NCI-H1694 (cell line): Measurements from ENCODE around the gene RAB3B.
"Not testable (repeated sequence)": the region's sequence is repeated elsewhere in the genome, so short reads cannot be mapped to it uniquely, and the experiment has no call there.

Experiments used
- DNase-seq: peaks from one replicate; lab custom pipeline; 2025; lab: John Stamatoyannopoulos, UW

The RAB3B gene

GRCh38 chr1:51990478-51990965, at the start of gene RAB3B:
Gene RAB3B, minus strand, starts transcription at chr1:51990700. Its CDS starts 13,583 bp downstream, at chr1:51977117.
- DNase-seq: no peak

GRCh38 chr1:52037909-52038308, 47.4 kb upstream of the RAB3B start:
- no peak for DNase-seq

- peak; percentile 13 for DNase-seq
Observed at GRCh38 chr1:52037402-52037814, 46.9 kb upstream of the RAB3B start.

GRCh38 chr1:52034050-52034384, 43.5 kb upstream of the RAB3B start:
- no peak for DNase-seq

GRCh38 chr1:52033190-52034049, 42.9 kb upstream of the RAB3B start, which contains the start of gene KTI12:
Gene KTI12, minus strand, starts transcription at chr1:52033810. Its CDS starts 49 bp downstream, at chr1:52033761.
- peak; percentile 87 for DNase-seq

GRCh38 chr1:52032785-52033131, 42.3 kb upstream of the RAB3B start:
- DNase-seq: no peak

- no peak for DNase-seq
Observed at GRCh38 chr1:52032124-52032784, 41.8 kb upstream of the RAB3B start.

- not testable (repeated sequence) for DNase-seq
Observed at GRCh38 chr1:52028839-52029238, 38.3 kb upstream of the RAB3B start.

GRCh38 chr1:52028328-52028727, 37.8 kb upstream of the RAB3B start:
- no peak for DNase-seq

- DNase-seq: no peak
Observed at GRCh38 chr1:52026278-52026677, 35.8 kb upstream of the RAB3B start.

- no peak for DNase-seq
Observed at GRCh38 chr1:52022133-52022532, 31.6 kb upstream of the RAB3B start.

- no peak for DNase-seq
Observed at GRCh38 chr1:52008071-52008809, 17.7 kb upstream of the RAB3B start.

GRCh38 chr1:52007215-52008002, 16.9 kb upstream of the RAB3B start:
- DNase-seq: no peak

- DNase-seq: not testable (repeated sequence)
Observed at GRCh38 chr1:52006081-52006553, 15.6 kb upstream of the RAB3B start.

- not testable (repeated sequence) for DNase-seq
Observed at GRCh38 chr1:52005548-52005947, 15.0 kb upstream of the RAB3B start.

GRCh38 chr1:52003877-52004276, 13.4 kb upstream of the RAB3B start:
- DNase-seq: no peak

- peak; percentile 96 for DNase-seq
Observed at GRCh38 chr1:52002038-52002917, 11.8 kb upstream of the RAB3B start.

GRCh38 chr1:51998701-51999100, 8.2 kb upstream of the RAB3B start:
- no peak for DNase-seq

- no peak for DNase-seq
Observed at GRCh38 chr1:51997974-51998382, 7.5 kb upstream of the RAB3B start.
